GM18951 (cell line): ENCODE measurements around the gene NINJ2.

Experiments
- POLR2A ChIP-seq: IDR thresholded peaks from 4 replicates; pipeline ENCODE4 v1.6.1; 2011; ENCODE audit warnings: mild to moderate bottlenecking; ENCODE audit not compliant: insufficient read length, insufficient read depth; ENCODE audit errors: extremely low read depth
- in situ Hi-C: fragments of 300-500 bp; cut with MboI; formaldehyde crosslinking; loops from one replicate; pipeline ENCODE4 v1.12.0; 2022; ENCODE audit warnings: low sequenced_read_pairs, mixed read lengths, inconsistent platforms; ENCODE audit not compliant: unreplicated experiment

The NINJ2 gene

GRCh38 chr12:586318-587071, 76.8 kb downstream of the NINJ2 start:
- TF ChIP-seq POLR2A, result no peak
- in situ Hi-C loops, result loop anchor here (25.0 kb wide), 1 partner anchor 1001 kb away; the partner anchor contains the start of gene FBXL14

DNA sequence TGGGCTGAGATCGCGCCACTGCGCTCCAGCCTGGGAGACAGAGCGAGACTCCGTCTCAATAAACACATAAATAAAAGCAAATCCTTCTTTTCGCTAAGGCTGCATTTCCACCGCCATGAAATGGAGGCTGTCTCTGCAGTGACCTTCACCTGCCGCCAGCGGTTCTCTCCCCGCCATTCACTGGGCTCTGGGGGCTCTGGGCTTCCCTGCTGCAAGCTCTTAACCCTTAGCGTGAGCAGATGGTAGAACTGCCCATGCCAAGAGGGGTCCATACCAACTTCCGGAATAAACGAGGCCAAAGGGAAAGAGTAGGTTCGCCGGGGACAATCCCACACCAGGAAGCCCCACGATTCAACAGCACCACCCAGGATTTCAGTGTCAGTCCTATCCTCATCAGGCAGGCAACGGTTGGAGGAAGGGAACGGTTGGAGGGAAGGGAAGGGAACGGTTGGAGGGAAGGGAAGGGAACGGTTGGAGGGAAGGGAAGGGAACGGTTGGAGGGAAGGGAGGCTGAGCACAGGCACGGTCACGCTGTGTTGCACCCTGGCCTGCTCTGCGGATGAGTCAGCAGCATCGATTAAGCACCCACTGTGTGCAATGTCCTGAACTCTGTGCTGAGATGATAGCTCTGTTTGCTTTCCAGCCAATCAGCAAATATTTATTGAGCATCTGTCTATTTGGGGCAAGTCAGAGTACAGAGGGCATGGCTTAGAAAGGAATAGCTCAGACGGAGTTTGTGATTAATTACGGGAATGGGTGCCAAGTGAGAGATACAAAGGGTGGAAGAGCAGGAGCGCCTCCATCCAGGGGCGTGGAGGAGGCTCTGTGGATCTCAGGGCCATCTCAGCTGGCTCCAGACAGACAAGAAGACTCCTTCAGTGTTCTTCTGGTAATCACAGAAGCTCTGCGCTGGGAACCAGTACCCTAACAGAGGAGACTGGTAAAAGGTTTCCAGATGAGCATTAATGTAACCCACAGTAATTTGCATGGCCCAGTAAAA, 77.9 kb downstream of the NINJ2 start:
- no peak for TF ChIP-seq POLR2A
- in situ Hi-C loops, result loop anchor here (25.0 kb wide), 1 partner anchor 1002 kb away; the partner anchor contains the start of gene FBXL14

GRCh38 chr12:583251-583869, 79.9 kb downstream of the NINJ2 start:
- TF ChIP-seq POLR2A, result no peak
- in situ Hi-C loops, result loop anchor here (25.0 kb wide), 1 partner anchor 1004 kb away; the partner anchor contains the start of gene FBXL14

GRCh38 chr12:581746-582145, 81.5 kb downstream of the NINJ2 start:
- in situ Hi-C loops, result loop anchor here (25.0 kb wide), 1 partner anchor 1006 kb away; the partner anchor contains the start of gene FBXL14
- no peak for TF ChIP-seq POLR2A

DNA sequence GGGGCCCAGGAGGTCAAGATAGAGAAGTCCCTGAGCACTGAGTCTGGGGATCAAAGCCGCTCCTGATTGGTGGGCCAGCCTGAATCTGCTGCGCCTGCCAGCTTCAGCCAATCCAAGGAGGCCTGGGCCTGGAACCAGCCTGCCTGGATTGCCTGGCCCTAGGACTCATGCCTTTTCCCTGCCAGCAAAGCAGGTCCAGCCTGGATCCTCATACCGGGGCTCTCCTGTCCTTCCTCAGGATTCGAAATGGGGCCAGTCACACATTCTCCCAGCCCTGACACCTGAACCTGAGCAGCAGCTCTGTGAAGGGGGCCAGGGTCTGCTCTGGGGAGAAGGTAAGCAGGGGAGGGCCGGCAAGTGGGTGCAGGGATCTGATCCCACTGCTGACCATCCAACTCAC, 81.9 kb downstream of the NINJ2 start:
- in situ Hi-C loops, result loop anchor here (25.0 kb wide), 1 partner anchor 1006 kb away; the partner anchor contains the start of gene FBXL14
- no peak for TF ChIP-seq POLR2A

DNA sequence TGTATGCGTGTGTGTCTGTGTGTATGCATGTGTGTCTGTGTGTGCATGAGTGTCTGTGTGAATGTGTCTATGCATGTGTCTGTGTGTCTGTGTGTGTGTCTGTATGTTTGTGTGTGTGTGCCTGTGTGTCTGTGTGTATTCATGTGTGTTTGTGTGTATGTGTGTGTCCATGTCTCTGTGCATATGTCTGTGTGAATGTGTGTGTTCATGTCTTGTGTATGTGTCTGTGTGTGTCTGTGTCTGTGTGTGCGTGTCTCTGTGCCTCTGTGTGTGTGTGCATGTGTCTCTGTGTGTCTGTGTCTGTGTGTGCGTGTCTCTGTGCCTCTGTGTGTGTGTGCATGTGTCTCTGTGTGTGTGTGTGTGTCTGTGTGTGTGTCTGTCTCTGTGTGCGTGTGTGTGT, 82.4 kb downstream of the NINJ2 start:
- no peak for TF ChIP-seq POLR2A
- in situ Hi-C loops, result loop anchor here (25.0 kb wide), 1 partner anchor 1006 kb away; the partner anchor contains the start of gene FBXL14

DNA sequence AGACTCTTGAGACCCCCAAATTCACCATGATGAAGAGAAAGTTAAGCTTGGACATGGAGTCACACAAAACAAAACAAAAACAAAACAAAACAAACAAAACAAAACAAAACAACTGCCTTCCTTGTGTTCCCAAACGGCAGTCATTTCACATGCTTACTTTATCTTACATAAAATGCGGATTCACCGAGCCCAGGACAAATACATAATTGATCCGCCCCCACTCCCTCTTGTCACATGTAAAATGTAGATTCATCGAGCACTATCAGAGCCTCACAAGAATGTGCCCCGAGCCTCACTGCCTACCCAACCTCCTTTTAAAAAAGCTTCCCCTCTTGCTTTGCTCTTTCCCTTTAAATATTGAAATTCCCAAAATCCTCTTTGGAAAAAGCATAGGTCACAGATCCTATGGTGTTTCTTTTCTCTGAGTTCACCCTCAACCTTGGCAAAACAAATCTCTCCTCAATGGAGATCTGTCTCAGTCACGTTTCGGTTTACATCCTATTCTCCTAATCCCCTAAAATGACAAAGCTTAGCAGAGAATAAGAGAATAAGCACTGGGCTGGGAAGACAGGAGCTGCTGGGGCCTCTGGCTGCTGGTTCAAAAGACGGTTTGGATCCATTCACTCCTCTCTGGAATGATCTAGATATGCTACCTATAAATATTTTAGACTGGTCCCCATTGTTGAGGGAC, 83.7 kb downstream of the NINJ2 start:
- in situ Hi-C loops, result loop anchor here (10.0 to 25.0 kb wide), 2 partner anchors 235 to 1008 kb away; partner anchors contain the start of gene FBXL14

GRCh38 chr12:578748-579419, 84.4 kb downstream of the NINJ2 start:
- in situ Hi-C loops, result loop anchor here (10.0 to 25.0 kb wide), 2 partner anchors 236 to 1008 kb away; partner anchors contain the start of gene FBXL14
- TF ChIP-seq POLR2A, result no peak

More for the DNA sequence above, 83.7 kb downstream of the NINJ2 start:
- TF ChIP-seq POLR2A, result no peak

GRCh38 chr12:577994-578747, 85.1 kb downstream of the NINJ2 start:
- in situ Hi-C loops, result loop anchor here (10.0 to 25.0 kb wide), 2 partner anchors 237 to 1009 kb away; partner anchors contain the start of gene FBXL14

GRCh38 chr12:576615-577110, 86.6 kb downstream of the NINJ2 start:
- in situ Hi-C loops, result loop anchor here (10.0 to 25.0 kb wide), 2 partner anchors 238 to 1011 kb away; partner anchors contain the start of gene FBXL14
- TF ChIP-seq POLR2A, result no peak
